HG02763 (cell line): ENCODE measurements around the gene ALDH4A1.
"Not testable (repeated sequence)": the region's sequence is repeated elsewhere in the genome, so short reads cannot be mapped to it uniquely, and the experiment has no call there.

ENCODE experiments used
- ATAC-seq: cut with Tn5 transposase; IDR thresholded peaks from one replicate; pipeline ENCODE4 v1.9.1; 2021; ENCODE audit warnings: mild to moderate bottlenecking, moderate library complexity; ENCODE audit not compliant: unreplicated experiment

The ALDH4A1 gene

GRCh38 chr1:18858070-18858688, 44.2 kb downstream of the ALDH4A1 start:
- ATAC-seq, result no peak

GRCh38 chr1:18856435-18856834, 45.9 kb downstream of the ALDH4A1 start:
- no peak for ATAC-seq

- no peak for ATAC-seq
Observed at GRCh38 chr1:18855573-18855972, 46.8 kb downstream of the ALDH4A1 start.

GRCh38 chr1:18854331-18855025, 47.9 kb downstream of the ALDH4A1 start:
- ATAC-seq, result no peak

- ATAC-seq, result no peak
Observed at GRCh38 chr1:18852501-18852900, 49.9 kb downstream of the ALDH4A1 start.

- no peak for ATAC-seq
Observed at GRCh38 chr1:18849261-18849711, 53.1 kb downstream of the ALDH4A1 start.

- not testable (repeated sequence) for ATAC-seq
Observed at GRCh38 chr1:18847723-18848122, 54.6 kb downstream of the ALDH4A1 start.

- no peak for ATAC-seq
Observed at GRCh38 chr1:18840145-18840544, 62.2 kb downstream of the ALDH4A1 start.

GRCh38 chr1:18836654-18837053, 65.7 kb downstream of the ALDH4A1 start:
- ATAC-seq, result no peak

GRCh38 chr1:18832319-18832718, 70.0 kb downstream of the ALDH4A1 start:
- not testable (repeated sequence) for ATAC-seq

GRCh38 chr1:18831656-18832055, 70.7 kb downstream of the ALDH4A1 start:
- ATAC-seq, result no peak

- ATAC-seq, result no peak
Observed at GRCh38 chr1:18830596-18830995, 71.8 kb downstream of the ALDH4A1 start.

GRCh38 chr1:18829671-18830070, 72.7 kb downstream of the ALDH4A1 start:
- ATAC-seq, result no peak

- no peak for ATAC-seq
Observed at GRCh38 chr1:18828224-18828623, 74.1 kb downstream of the ALDH4A1 start.

GRCh38 chr1:18823438-18823837, 78.9 kb downstream of the ALDH4A1 start:
- no peak for ATAC-seq
